Astrocyte (in vitro differentiated cells and primary cell): Measurements from ENCODE around the gene PCLO.

Experiments used
- EZH2 ChIP-seq: IDR thresholded peaks from 2 replicates; pipeline ENCODE4 v1.6.1; 2012; ENCODE audit warnings: mild to moderate bottlenecking, low read length, inconsistent platforms; ENCODE audit not compliant: insufficient read depth
- TF ChIP-seq, protein P1 (sequence below): IDR thresholded peaks from 2 replicates; pipeline ENCODE4 v1.5.1; 2011; ENCODE audit warnings: low read depth, mild to moderate bottlenecking, inconsistent platforms, low read length, moderate library complexity; ENCODE audit not compliant: insufficient read depth

DNA sequence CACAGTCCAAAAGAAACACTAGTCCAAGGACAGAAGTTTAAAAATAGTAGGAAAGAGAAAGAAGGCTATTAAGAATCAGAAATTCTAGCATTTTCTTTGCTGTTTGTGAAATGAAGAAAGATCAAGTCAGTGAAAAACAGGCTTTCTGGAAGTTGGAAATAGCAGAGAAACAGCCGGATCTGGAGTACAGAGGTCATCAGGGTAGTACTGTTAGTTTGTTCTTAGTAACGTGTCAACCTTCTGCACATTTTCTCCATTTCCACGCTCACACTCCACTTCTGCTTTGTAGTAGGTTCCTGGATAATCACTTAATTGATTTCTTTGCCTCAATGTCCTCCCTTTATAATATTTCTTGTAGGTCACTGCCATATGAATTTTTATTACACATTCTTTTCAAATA, 322.6 kb downstream of the PCLO start:
- TF ChIP-seq, protein P1, sequence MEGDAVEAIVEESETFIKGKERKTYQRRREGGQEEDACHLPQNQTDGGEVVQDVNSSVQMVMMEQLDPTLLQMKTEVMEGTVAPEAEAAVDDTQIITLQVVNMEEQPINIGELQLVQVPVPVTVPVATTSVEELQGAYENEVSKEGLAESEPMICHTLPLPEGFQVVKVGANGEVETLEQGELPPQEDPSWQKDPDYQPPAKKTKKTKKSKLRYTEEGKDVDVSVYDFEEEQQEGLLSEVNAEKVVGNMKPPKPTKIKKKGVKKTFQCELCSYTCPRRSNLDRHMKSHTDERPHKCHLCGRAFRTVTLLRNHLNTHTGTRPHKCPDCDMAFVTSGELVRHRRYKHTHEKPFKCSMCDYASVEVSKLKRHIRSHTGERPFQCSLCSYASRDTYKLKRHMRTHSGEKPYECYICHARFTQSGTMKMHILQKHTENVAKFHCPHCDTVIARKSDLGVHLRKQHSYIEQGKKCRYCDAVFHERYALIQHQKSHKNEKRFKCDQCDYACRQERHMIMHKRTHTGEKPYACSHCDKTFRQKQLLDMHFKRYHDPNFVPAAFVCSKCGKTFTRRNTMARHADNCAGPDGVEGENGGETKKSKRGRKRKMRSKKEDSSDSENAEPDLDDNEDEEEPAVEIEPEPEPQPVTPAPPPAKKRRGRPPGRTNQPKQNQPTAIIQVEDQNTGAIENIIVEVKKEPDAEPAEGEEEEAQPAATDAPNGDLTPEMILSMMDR = no peak
- TF ChIP-seq EZH2 = no peak
